T-helper 17 cell (primary cell): ENCODE results near the gene FHOD3. TPM values are rescaled to one million over a fixed set of nuclear protein-coding genes. Genes with fewer than 3 reads are reported as not detected.

Experiments used
- ATAC-seq: fragments of 150-1000 bp; cut with Tn5 transposase; 2 replicates; pipeline ENCODE4 v1.10.0; 2021; ENCODE audit warnings: mild to moderate bottlenecking, moderate library complexity
- DNase-seq, 3 donors: peaks; one replicate each; pipeline versions ENCODE4 v3.0.0 to v3.0.0-alpha.2; 2020 to 2021
- H3K9me3 ChIP-seq: one replicate; pipeline ENCODE4 v1.7.0; 2013; ENCODE audit warnings: low read length, mild to moderate bottlenecking; ENCODE audit not compliant: control insufficient read depth, poor library complexity, severe bottlenecking
- H3K27ac Mint-ChIP-seq: one replicate; pipeline ENCODE4 v1.8.0; 2022; ENCODE audit warnings: mild to moderate bottlenecking, moderate library complexity, mixed read lengths
- H3K27me3 Mint-ChIP-seq: one replicate; pipeline ENCODE4 v1.8.0; 2022; ENCODE audit warnings: mixed read lengths
- H3K36me3 Mint-ChIP-seq: one replicate; pipeline ENCODE4 v1.8.0; 2022; ENCODE audit warnings: low read depth, mixed read lengths
- H3K4me1 Mint-ChIP-seq: one replicate; pipeline ENCODE4 v1.8.0; 2022; ENCODE audit warnings: mild to moderate bottlenecking, mixed read lengths
- H3K4me3 Mint-ChIP-seq: one replicate; pipeline ENCODE4 v1.8.0; 2022; ENCODE audit warnings: mild to moderate bottlenecking, moderate library complexity, mixed read lengths
- total RNA-seq, 4 donors: library from RNA in 2 of 4; stranded (reverse) in 2 of 4; gene quantifications; one replicate each; pipeline ENCODE4 v1.2.3 and lab custom pipeline; 2022 to 2026

The FHOD3 gene
- total RNA-seq, 2 donors from 2014 or later: not detected

DNA sequence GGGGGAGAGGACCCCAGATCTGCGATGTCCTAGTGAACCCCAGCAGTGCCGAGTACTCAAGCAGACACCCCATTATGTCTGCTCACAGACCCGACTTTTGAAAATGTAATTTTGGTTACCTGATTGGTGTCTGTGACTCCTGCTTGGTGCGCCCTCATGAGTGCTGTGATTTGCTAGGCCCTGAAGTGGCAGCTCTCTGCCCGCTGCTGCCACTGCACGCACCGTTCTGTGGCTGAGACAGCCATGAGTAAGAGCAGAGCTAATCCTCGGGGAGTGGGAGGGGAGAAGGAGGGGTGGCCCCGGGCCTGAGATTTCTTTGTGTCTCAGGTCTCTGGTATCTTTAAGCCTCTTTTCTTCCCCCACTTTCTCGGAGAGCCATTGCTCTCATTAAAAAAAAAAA is 18.2 kb downstream of the FHOD3 start:
- no peaks in the 10 kb centered on the region for H3K9me3 ChIP-seq
- peaks cover 3% of the 10 kb centered on the region for H3K4me1 Mint-ChIP-seq
- ATAC-seq (no peak), DNase-seq (no peak)
- H3K36me3 Mint-ChIP-seq: peaks cover 2% of the 10 kb centered on the region
- H3K27ac Mint-ChIP-seq: no peak overlapping the region
- H3K4me3 Mint-ChIP-seq: no peak overlapping the region
- peaks cover 42% of the 10 kb centered on the region for H3K27me3 Mint-ChIP-seq

DNA sequence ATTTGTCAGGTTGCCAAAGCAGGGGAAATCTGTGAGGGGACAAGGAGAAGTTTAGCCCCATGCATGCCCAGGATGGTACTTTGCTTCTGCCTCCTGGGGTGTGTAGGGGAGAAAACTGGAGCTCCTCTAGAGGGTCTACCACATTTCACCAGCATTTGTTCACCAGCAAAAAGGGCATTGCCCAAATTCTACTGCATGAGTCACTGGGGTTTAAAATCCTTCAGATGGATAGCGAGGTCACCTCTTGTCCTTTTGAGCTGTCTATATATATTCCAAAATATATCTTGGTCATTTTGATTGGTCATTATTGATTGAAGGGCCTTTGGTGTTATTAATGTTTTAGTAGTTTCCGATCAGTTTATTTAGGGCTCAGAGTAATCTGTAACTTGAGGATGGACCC is 18.7 kb downstream of the FHOD3 start:
- Mint-ChIP-seq H3K4me1 (peaks cover 3% of the 10 kb centered on the region), H3K36me3 (no peaks in the 10 kb centered on the region), H3K4me3 (no peak overlapping the region), H3K27ac (no peak overlapping the region), H3K27me3 (peaks cover 41% of the 10 kb centered on the region)
- H3K9me3 ChIP-seq: no peaks in the 10 kb centered on the region
- no peak for ATAC-seq
- DNase-seq: no peak

DNA sequence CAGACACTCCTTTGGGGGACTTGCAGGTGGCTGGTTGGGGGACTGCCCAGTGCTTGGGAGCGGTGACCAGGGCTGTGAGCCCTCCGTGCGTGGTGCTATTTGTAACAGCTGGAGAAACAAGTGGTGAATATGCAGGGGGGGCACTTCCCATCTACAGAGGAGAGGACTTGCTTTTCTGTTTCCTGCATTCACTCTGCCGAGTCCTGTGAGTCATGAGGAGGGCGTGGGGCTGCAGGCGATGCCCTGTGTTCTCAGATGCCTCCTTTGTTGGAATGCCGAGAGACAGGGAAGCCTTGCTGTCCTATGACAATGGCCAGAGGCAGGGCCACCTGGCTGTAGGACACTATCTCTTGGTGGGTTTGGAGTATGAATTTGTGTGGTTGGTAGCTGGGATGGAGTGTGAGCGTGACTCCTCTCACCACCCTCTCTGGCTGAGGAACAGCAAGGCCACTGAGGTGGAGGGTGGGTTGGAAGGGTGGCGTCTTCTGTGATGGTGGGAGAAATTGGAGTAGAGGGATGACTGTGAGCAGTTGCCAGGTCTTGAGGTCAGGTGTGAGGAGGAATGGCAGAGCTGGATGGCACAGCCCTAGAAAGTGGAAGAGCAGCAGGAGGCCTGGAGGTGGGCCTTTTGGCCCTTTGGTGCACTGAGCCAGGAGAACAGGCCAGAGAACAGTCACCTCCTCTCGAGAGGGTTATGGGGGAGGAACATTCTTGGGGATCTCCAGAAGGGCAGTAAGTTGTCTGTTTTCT is 24.3 kb downstream of the FHOD3 start:
- DNase-seq (no peak), ATAC-seq (no peak)
- H3K4me1 Mint-ChIP-seq: no peaks in the 10 kb centered on the region
- H3K27ac Mint-ChIP-seq: no peak overlapping the region
- H3K36me3 Mint-ChIP-seq: no peaks in the 10 kb centered on the region
- H3K9me3 ChIP-seq: no peaks in the 10 kb centered on the region
- peaks cover 34% of the 10 kb centered on the region for H3K27me3 Mint-ChIP-seq
- no peak overlapping the region for H3K4me3 Mint-ChIP-seq

DNA sequence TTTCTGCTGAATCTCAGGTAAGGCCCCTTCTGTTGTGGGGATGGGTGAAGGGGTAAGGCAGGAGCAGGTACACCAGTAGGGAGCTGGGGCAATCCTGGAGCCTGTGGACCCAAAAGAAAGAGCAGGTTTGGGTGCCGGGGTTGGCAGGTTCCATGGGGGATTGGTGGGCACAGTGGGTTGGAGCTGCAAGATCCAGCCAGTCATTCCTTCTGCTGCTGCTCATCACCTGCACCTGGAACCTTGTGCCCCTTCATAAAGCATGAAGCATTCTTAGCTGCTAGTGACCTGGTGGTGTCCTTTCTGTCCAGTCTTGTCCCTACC is 24.9 kb downstream of the FHOD3 start:
- H3K4me1 Mint-ChIP-seq: no peaks in the 10 kb centered on the region
- ATAC-seq: no peak
- no peaks in the 10 kb centered on the region for H3K36me3 Mint-ChIP-seq

DNA sequence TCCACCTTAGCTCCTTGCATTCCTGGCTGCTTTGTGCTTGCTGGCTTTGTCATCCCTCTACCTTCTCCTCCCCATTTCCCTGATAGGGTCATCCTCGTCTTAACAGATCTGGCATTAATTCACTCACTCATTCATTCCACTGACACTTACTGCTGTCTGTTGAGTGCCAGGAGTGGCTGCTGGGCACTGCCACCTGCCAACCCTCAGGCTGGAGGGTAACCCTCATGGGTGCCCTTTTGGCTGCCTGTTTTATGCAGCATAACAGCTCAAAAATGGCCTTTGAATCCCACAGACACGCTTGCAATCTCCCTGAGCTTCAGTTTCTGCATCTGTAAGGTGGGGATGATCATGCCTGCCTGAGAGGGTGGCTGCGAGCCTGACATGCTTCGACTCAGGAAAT is 25.2 kb downstream of the FHOD3 start:
- Mint-ChIP-seq H3K4me1 (no peaks in the 10 kb centered on the region), H3K27me3 (peaks cover 34% of the 10 kb centered on the region), H3K4me3 (no peak overlapping the region), H3K27ac (no peak overlapping the region), H3K36me3 (no peaks in the 10 kb centered on the region)
- ATAC-seq (no peak), DNase-seq (no peak)
- H3K9me3 ChIP-seq: no peaks in the 10 kb centered on the region

More for the DNA sequence above, 24.9 kb downstream of the FHOD3 start:
- no peak overlapping the region for H3K4me3 Mint-ChIP-seq
- H3K27me3 Mint-ChIP-seq: peaks cover 34% of the 10 kb centered on the region
- no peaks in the 10 kb centered on the region for H3K9me3 ChIP-seq
- no peak for DNase-seq
- no peak overlapping the region for H3K27ac Mint-ChIP-seq

DNA sequence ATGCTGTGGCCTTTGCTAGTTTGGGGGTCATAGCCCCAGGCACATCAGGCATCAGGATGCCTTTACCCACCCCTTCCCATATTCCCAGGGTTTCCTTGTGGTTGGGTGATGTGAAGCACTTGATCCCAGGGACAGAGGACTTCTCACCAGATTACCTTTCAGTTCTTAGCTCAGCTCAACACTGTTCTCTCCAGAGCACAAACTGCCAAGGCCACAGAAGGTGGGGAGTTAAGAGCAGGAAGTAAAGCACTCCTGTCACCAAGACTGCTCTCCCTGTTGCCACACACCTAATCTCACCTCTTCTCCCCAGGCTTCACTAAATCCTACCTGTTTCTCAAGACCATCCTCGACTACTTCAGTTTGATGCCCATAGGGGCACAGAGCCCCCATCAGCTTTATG is 25.9 kb downstream of the FHOD3 start:
- no peaks in the 10 kb centered on the region for H3K4me1 Mint-ChIP-seq
- H3K27me3 Mint-ChIP-seq: peaks cover 36% of the 10 kb centered on the region
- no peak overlapping the region for H3K4me3 Mint-ChIP-seq
- DNase-seq (no peak), ATAC-seq (no peak)
- H3K27ac Mint-ChIP-seq: no peak overlapping the region
- no peaks in the 10 kb centered on the region for H3K9me3 ChIP-seq
- H3K36me3 Mint-ChIP-seq: no peaks in the 10 kb centered on the region

DNA sequence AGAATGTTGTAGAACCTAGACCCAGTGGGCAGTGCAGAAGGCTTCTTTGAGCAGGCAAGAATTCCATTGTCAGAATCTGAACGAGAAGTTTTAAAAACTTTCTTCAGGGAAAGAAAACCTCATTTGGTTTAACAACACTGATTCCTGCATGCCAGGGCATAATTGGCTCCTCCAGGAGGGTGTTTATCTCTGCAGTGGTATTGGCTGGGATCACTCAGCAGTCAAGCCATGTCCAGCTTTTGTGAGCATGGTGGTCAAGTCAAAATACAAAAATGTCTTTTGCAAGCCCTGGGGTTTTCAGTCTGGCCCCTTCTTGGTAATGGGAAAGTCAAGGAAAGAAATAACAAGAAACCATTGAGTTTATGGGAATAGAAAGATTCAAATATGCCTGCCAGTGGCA is 28.3 kb downstream of the FHOD3 start:
- no peaks in the 10 kb centered on the region for H3K9me3 ChIP-seq
- ATAC-seq (no peak), DNase-seq (no peak)
- H3K27ac Mint-ChIP-seq: no peak overlapping the region
- H3K36me3 Mint-ChIP-seq: no peaks in the 10 kb centered on the region
- H3K27me3 Mint-ChIP-seq: peaks cover 54% of the 10 kb centered on the region
- no peak overlapping the region for H3K4me3 Mint-ChIP-seq
- peaks cover 2% of the 10 kb centered on the region for H3K4me1 Mint-ChIP-seq

DNA sequence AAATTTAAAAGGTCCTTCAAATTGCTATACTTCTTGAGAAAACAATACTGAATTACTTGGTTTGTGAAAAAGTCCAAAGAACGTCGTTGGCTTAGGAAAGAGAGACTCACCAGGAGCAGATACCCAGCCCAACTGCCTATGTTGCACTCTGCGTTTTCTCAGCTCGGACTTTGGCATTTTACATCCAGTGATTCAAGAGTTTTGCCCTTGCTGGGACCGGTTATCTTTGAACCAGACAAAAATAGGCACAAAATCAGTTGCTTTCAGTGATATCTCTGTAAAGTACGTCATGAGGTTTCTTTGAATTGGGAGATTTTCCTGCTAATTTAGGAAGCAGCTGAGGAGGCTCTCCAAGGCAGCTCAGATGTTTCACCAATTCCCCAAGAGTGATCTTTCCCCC is 29.3 kb downstream of the FHOD3 start:
- peaks cover 2% of the 10 kb centered on the region for H3K4me1 Mint-ChIP-seq
- H3K36me3 Mint-ChIP-seq: no peaks in the 10 kb centered on the region
- H3K27me3 Mint-ChIP-seq: peaks cover 51% of the 10 kb centered on the region
- no peak overlapping the region for H3K27ac Mint-ChIP-seq
- no peak for DNase-seq
- no peak for ATAC-seq
- H3K9me3 ChIP-seq: no peaks in the 10 kb centered on the region
- no peak overlapping the region for H3K4me3 Mint-ChIP-seq

DNA sequence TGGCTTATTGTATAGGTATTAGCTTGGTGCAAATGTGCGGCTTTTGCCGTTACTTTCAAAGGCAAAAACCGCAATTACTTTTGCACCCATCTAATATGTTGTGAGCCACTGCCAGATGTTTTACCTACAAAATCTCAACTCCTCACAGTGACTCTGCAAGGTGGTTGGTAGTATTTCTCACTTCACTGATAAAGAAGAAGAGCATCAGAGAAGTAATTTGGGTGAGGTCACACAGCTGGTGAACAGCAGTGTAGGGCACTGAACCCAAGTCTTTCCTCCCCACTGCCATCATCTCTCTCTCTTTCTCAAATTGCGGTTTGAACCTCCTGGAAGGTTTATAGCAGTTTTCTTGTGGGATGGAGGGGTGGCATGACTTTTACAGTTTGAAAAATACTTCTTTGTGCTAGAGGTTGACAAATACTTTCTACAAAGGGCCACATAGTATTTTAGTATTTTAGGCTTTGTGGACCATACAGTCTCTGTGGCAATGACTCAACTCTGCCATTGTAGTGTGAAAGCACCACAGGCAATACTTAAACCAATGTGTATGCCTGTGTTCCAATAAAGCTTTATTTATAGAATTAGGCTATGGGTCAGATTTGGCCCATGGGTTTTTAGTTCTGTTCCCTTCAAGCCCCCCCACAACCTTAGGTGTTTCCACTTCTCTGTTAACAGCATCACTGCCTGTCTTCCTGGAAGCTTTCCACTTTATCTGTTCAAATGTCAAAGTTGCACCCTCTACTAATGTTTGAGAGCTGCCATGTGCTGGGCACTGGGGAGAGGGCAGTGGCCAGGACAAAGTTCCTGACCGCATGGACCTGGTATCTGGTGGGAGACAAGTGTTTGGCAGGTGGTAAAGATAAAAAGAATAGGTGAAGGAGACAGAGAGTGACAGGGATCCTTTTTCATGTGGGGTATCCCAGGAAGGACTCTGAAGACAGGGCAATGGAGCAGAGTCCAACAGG is 30.1 kb downstream of the FHOD3 start:
- peaks cover 46% of the 10 kb centered on the region for H3K27me3 Mint-ChIP-seq
- no peak for ATAC-seq

DNA sequence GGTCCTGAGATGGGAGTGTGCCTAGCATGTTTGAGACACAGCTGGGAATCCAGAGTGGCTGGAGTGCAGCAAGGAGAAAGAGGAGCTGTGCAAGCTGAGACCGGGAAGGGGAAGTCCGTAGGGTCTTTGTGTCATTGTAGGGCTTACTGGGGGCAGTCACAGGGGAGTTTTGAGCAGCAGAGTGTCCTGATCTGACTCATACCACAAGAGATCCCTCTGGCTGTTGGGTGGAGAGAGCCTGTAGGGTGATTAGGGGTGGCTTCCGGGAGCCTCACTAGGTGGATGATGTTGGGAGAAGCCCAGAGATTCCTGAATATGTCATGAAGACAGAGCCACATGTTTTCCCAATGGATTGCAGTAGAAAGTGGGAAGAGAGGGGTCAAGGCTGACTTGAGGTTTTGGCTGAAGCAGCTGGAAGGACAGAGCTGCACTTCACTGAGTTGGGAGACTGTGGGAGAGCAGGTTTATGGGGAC is 30.9 kb downstream of the FHOD3 start:
- no peak for DNase-seq
- H3K27ac Mint-ChIP-seq: no peak overlapping the region
- ATAC-seq: no peak

More for the DNA sequence above, 30.1 kb downstream of the FHOD3 start:
- DNase-seq: no peak
- no peaks in the 10 kb centered on the region for H3K9me3 ChIP-seq
- H3K36me3 Mint-ChIP-seq: no peaks in the 10 kb centered on the region
- no peak overlapping the region for H3K4me3 Mint-ChIP-seq
- no peak overlapping the region for H3K27ac Mint-ChIP-seq
- H3K4me1 Mint-ChIP-seq: peaks cover 2% of the 10 kb centered on the region

DNA sequence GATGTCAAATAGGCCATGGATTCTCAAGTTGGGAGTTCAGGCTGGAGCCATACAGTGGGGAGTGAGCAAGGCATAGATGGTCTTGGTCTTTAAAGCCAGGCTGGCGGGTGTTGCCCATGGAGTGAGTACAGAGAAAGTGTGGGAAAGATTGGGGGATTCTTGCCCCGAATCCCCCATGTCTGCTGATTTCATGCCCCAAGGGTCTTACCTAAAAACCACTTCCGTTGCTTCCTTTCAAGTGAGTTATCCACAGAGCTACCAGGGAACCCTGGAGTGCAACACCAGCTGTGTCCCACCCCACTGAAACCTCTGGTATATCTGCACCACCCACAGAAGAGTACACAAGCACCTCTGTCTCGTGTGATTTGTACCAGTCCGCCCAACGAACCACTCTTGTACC is 31.4 kb downstream of the FHOD3 start:
- Mint-ChIP-seq H3K27me3 (peaks cover 44% of the 10 kb centered on the region), H3K4me3 (no peak overlapping the region), H3K27ac (no peak overlapping the region), H3K4me1 (peaks cover 2% of the 10 kb centered on the region), H3K36me3 (no peaks in the 10 kb centered on the region)
- ATAC-seq (no peak), DNase-seq (no peak)
- H3K9me3 ChIP-seq: no peaks in the 10 kb centered on the region

More for the DNA sequence above, 30.9 kb downstream of the FHOD3 start:
- Mint-ChIP-seq H3K4me1 (peaks cover 2% of the 10 kb centered on the region), H3K27me3 (peaks cover 46% of the 10 kb centered on the region), H3K36me3 (no peaks in the 10 kb centered on the region), H3K4me3 (no peak overlapping the region)
- H3K9me3 ChIP-seq: no peaks in the 10 kb centered on the region

DNA sequence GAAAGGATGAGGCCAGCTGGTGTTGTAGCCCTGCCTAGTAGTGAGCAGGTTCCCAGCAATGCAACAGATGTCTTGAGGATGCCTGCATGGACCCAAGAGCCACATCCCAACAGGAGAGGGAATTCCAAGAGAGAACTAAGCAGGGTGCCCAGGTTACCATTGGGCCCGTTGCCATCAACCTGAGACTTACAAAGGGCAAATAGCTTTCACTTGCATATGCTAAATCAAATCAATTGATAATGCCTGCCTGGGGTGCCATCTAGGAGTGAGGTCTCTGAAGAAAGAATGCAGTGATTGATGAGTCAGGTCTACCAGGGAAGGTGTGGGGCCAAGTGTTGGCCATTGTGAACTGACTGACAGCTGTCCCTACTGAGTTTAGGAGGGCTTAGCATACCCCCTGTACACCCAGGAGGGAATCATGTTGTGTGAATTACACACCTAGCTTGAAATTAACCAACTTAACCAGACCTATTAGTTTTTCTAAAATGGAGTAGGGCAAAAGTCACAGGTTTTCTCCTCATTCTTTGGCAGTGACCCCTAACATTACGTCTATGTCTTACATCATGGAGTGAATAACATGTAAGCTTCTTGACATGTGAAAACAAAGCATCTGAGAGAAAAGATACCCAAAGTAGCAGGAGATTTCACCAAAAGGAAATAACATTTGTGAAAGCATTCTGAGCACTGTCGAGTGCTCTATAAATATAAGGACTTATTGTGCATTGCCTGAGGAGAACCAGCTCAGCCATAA is 32.3 kb downstream of the FHOD3 start:
- ATAC-seq (no peak), DNase-seq (no peak)
- Mint-ChIP-seq H3K4me3 (no peak overlapping the region), H3K27me3 (peaks cover 43% of the 10 kb centered on the region), H3K27ac (no peak overlapping the region), H3K36me3 (no peaks in the 10 kb centered on the region), H3K4me1 (peaks cover 2% of the 10 kb centered on the region)
- no peaks in the 10 kb centered on the region for H3K9me3 ChIP-seq

DNA sequence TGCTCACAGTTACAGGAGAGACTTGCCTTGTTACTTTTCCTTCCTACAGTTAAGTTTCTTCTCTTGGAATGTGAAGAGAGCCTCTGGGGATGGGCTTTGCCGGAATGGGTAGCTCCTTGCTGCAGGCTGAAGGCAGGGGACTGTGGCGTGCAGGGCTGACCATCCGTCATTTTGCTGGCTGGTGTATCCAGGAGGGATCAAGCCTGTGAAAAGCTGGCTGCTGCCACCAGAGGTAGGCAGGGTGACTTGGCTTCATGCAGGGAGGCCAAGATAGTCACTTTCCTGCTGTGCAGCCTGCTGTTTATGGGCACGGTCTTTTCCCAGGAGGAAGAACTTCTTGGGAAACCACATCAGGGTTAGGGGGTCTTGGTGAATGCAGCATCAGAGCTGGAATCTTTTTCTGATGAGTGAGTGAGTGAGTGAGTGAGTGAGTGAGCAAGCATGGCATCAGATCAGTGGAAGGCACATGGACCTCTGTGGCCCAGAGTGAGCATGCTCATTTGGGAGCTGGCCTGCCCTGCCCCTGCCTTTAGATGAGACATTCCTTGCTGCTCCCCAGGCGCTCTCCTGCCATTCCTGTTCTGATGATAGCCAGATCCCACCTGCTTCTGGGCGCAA is 33.0 kb downstream of the FHOD3 start:
- no peaks in the 10 kb centered on the region for H3K36me3 Mint-ChIP-seq
- H3K9me3 ChIP-seq: no peaks in the 10 kb centered on the region

More for the DNA sequence above, 33.0 kb downstream of the FHOD3 start:
- H3K4me3 Mint-ChIP-seq: no peak overlapping the region
- ATAC-seq (no peak), DNase-seq (no peak)
- peaks cover 43% of the 10 kb centered on the region for H3K27me3 Mint-ChIP-seq
- no peak overlapping the region for H3K27ac Mint-ChIP-seq
- peaks cover 2% of the 10 kb centered on the region for H3K4me1 Mint-ChIP-seq
